Thyroid gland (tissue), 4 donors: ENCODE measurements around the gene FASN.

Experiments used
- POLR2A ChIP-seq, 2 donors: fragments of 450-650 bp; IDR thresholded peaks; one replicate each; pipeline ENCODE4 v1.6.1; 2017; ENCODE audit warnings: antibody characterized with exemption in 2 of 2, mild to moderate bottlenecking in 2 of 2, moderate library complexity in 1 of 2
- TF ChIP-seq, protein P1 (sequence below), 6 experiments: fragments of 200-600 bp in 3 of 6; fragments of 450-650 bp in 3 of 6; sonication (generic) in 3 of 6; IDR thresholded peaks; one replicate each; pipeline ENCODE4 v1.5.1; 2016 to 2019; ENCODE audit warnings: antibody characterized with exemption in 6 of 6, mild to moderate bottlenecking in 2 of 6, inconsistent platforms in 1 of 6, moderate library complexity in 1 of 6

DNA sequence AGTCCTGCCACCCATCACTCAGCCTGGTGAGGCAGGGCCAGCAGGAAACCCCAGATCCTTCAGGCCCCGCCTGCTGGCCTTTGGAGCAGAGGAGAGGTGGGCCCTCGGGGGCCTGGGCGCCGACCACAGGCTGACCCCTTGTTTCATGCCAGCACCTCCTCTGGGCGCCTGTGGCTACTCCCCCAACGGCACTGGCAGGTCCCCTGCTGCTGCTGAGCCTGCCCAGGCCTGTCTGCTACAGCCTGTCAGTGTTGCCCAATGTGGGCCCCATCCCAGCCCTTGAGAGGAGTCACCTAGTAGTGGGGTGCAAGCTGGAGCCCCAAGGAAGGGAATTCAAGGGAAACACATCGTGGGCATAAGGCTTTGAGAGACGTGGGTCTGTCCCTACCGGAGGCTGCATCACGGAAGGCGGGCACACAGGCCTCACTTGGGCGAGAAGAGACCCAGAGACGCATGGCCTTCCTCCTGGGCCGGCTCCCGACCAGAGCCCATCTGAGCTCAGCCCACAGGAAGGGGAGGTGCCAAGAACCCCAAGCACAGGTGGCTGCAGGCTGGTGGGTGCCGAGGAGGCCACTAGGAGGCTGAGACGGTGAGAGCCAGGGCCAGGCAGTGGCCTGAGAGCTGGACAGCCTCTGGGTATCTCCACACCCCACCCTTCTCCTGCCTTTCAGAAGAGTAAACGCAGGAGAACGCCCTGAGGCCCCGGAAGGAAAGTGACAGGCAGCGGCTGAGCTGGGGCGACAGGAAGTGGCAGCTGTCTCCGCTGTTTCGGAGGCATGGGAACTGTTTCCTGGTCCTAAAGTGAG, 8.0 kb upstream of the FASN start:
- TF ChIP-seq, protein P1, sequence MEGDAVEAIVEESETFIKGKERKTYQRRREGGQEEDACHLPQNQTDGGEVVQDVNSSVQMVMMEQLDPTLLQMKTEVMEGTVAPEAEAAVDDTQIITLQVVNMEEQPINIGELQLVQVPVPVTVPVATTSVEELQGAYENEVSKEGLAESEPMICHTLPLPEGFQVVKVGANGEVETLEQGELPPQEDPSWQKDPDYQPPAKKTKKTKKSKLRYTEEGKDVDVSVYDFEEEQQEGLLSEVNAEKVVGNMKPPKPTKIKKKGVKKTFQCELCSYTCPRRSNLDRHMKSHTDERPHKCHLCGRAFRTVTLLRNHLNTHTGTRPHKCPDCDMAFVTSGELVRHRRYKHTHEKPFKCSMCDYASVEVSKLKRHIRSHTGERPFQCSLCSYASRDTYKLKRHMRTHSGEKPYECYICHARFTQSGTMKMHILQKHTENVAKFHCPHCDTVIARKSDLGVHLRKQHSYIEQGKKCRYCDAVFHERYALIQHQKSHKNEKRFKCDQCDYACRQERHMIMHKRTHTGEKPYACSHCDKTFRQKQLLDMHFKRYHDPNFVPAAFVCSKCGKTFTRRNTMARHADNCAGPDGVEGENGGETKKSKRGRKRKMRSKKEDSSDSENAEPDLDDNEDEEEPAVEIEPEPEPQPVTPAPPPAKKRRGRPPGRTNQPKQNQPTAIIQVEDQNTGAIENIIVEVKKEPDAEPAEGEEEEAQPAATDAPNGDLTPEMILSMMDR (IDR thresholded peaks at IDR 0.05), result no peak
- no peak for TF ChIP-seq POLR2A (IDR thresholded peaks at IDR 0.05)
